Stomach (tissue), 4 donors: ENCODE data around the gene SERPINA4.

Experiments used
- POLR2A ChIP-seq, 4 donors: fragments of 450-650 bp; IDR thresholded peaks; one replicate each; pipeline ENCODE4 v1.6.1; 2016; ENCODE audit warnings: antibody characterized with exemption in 4 of 4, control low read depth in 2 of 4, mild to moderate bottlenecking in 1 of 4, moderate library complexity in 1 of 4
- POLR2AphosphoS5 ChIP-seq, 3 donors: sonication (generic); formaldehyde crosslinking; IDR thresholded peaks; one replicate each; pipeline ENCODE4 v1.6.1; 2016; ENCODE audit warnings: antibody characterized with exemption in 3 of 3
- TF ChIP-seq, protein P1 (sequence below), 7 experiments: fragments of 450-650 bp in 4 of 7; fragments of 200-600 bp in 3 of 7; sonication (generic) in 3 of 7; IDR thresholded peaks; one replicate each; pipeline ENCODE4 v1.5.1; 2016 to 2019; ENCODE audit warnings: antibody characterized with exemption in 7 of 7, control low read depth in 2 of 7, mild to moderate bottlenecking in 1 of 7

DNA sequence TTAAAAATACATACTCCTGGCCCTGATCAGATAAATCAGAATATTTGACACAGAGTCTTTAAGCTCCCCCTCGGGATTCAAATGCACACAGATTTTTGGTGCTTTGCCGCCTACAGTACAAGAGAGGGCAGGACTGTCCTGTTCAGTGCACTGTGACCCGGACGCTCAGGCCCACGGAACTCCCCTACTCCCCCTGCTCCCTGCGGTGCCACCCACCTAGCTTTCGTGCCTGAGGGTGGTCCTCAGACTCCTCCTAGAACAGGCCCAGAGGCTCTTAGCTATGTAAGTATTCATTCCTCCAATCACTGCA, 37.2 kb downstream of the SERPINA4 start:
- TF ChIP-seq POLR2A (IDR thresholded peaks at IDR 0.05), result no peak
- TF ChIP-seq, protein P1, sequence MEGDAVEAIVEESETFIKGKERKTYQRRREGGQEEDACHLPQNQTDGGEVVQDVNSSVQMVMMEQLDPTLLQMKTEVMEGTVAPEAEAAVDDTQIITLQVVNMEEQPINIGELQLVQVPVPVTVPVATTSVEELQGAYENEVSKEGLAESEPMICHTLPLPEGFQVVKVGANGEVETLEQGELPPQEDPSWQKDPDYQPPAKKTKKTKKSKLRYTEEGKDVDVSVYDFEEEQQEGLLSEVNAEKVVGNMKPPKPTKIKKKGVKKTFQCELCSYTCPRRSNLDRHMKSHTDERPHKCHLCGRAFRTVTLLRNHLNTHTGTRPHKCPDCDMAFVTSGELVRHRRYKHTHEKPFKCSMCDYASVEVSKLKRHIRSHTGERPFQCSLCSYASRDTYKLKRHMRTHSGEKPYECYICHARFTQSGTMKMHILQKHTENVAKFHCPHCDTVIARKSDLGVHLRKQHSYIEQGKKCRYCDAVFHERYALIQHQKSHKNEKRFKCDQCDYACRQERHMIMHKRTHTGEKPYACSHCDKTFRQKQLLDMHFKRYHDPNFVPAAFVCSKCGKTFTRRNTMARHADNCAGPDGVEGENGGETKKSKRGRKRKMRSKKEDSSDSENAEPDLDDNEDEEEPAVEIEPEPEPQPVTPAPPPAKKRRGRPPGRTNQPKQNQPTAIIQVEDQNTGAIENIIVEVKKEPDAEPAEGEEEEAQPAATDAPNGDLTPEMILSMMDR (IDR thresholded peaks at IDR 0.05), result no peak
- TF ChIP-seq POLR2AphosphoS5 (IDR thresholded peaks at IDR 0.05), result no peak
